Nephron (organoid): ENCODE measurements around the gene CMTM1.

Experiments used
- H3K27ac Mint-ChIP-seq, 3 experiments: 2 replicates each; pipeline ENCODE4 v1.8.0; 2020; ENCODE audit warnings: mixed read lengths in 3 of 3, mild to moderate bottlenecking in 2 of 3, moderate library complexity in 1 of 3
- H3K27me3 Mint-ChIP-seq: 2 replicates; pipeline ENCODE4 v1.8.0; 2021; ENCODE audit warnings: low read depth, mild to moderate bottlenecking, moderate library complexity, mixed read lengths
- H3K36me3 Mint-ChIP-seq: 2 replicates; pipeline ENCODE4 v1.8.0; 2020; ENCODE audit warnings: low read depth, mixed read lengths
- H3K4me1 Mint-ChIP-seq: 2 replicates; pipeline ENCODE4 v1.8.0; 2020; ENCODE audit warnings: mixed read lengths
- H3K4me3 Mint-ChIP-seq, 3 experiments: 2 replicates each; pipeline ENCODE4 v1.8.0; 2020; ENCODE audit warnings: mild to moderate bottlenecking in 3 of 3, mixed read lengths in 3 of 3, moderate library complexity in 2 of 3
- H3K9me3 Mint-ChIP-seq: 2 replicates; pipeline ENCODE4 v1.8.0; 2020; ENCODE audit warnings: mixed read lengths
- TF ChIP-seq, protein P1 (sequence below), 3 experiments: fragments of 200-600 bp; sonication (generic); IDR thresholded peaks; one replicate each; pipeline ENCODE4 v1.5.0; 2021; ENCODE audit warnings: antibody characterized with exemption in 3 of 3; ENCODE audit not compliant: unreplicated experiment in 3 of 3

CMTM1 gene

GRCh38 chr16:66549284-66550131, 16.7 kb upstream of the CMTM1 start, which contains the start of gene TK2:
TSS of gene TK2 (minus strand) at chr16:66550122. CDS start at chr16:66550061, 61 bp downstream.
- Mint-ChIP-seq H3K27ac (peak within 1 kb of the TSS; percentile 98 to 99 (median 98)), H3K27me3 (no peaks in the 10 kb centered on the region), H3K9me3 (no peaks in the 10 kb centered on the region), H3K4me1 (peaks cover 51% of the 10 kb centered on the region), H3K36me3 (peaks cover 37% of the 10 kb centered on the region), H3K4me3 (peak within 1 kb of the TSS; percentile 86 to 92 (median 91))
- TF ChIP-seq, protein P1, sequence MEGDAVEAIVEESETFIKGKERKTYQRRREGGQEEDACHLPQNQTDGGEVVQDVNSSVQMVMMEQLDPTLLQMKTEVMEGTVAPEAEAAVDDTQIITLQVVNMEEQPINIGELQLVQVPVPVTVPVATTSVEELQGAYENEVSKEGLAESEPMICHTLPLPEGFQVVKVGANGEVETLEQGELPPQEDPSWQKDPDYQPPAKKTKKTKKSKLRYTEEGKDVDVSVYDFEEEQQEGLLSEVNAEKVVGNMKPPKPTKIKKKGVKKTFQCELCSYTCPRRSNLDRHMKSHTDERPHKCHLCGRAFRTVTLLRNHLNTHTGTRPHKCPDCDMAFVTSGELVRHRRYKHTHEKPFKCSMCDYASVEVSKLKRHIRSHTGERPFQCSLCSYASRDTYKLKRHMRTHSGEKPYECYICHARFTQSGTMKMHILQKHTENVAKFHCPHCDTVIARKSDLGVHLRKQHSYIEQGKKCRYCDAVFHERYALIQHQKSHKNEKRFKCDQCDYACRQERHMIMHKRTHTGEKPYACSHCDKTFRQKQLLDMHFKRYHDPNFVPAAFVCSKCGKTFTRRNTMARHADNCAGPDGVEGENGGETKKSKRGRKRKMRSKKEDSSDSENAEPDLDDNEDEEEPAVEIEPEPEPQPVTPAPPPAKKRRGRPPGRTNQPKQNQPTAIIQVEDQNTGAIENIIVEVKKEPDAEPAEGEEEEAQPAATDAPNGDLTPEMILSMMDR (IDR thresholded peaks at IDR 0.05; ENCODE audit: unreplicated experiment in 3 of 3) = peak; percentile 15 to 24 (median 19)

DNA sequence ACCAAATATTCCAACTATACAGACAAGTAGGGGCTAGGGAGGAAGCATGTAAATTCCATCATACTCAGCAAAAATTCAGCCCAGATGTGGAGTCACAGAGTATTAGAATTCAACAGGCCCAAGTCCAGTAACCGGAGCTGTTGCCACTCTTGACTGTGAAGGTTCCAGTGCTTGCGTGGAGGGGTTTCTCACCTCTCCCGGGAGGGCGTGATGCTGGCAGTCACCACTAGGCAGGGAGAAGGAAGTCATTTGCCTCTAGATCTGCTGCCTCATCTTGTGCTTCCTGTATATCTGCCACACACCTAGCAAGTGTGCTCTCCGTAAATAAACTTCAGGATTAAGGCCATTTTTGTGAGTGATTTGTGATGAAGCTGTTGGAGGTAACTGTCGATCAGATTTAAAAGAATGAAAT, 14.9 kb upstream of the CMTM1 start:
- Mint-ChIP-seq H3K9me3 (no peaks in the 10 kb centered on the region), H3K36me3 (peaks cover 35% of the 10 kb centered on the region), H3K27me3 (no peaks in the 10 kb centered on the region), H3K27ac (peak overlapping the region; percentile 90 to 95 (median 91)), H3K4me1 (peaks cover 63% of the 10 kb centered on the region), H3K4me3 (peak overlapping the region; percentile 90 to 93 (median 92))
- TF ChIP-seq, protein P1 (IDR thresholded peaks at IDR 0.05; ENCODE audit: unreplicated experiment in 3 of 3) = peak in 2 of 3 experiments; percentile 8 to 28

DNA sequence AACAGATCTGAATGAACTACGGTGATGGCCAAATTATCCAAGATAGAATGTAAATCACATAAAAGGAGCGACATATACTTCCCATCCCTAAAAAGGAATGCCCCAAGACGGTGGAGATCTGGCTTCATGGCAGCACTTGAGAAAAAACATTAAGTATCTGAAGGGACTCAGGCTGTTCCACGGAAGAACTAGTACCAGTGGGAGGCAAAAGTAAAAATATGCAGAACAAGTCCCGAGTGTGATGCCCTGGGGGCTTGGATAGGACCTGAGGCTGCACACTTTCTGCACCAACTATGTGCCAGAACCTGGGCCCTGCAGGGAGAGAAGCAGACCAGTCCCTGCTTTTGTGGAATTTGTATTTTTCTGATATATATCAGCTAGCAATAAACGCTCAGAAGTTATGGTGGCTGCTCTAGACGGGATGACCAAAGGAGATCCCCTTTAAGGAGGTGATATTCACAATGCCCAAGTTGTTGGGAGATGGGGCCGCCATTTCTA, 14.4 kb upstream of the CMTM1 start:
- H3K9me3 Mint-ChIP-seq = no peaks in the 10 kb centered on the region
- TF ChIP-seq, protein P1 (IDR thresholded peaks at IDR 0.05; ENCODE audit: unreplicated experiment in 3 of 3) = no peak
- H3K27ac Mint-ChIP-seq = peak overlapping the region; percentile 90 to 95 (median 91)
- H3K36me3 Mint-ChIP-seq = peaks cover 33% of the 10 kb centered on the region
- H3K27me3 Mint-ChIP-seq = no peaks in the 10 kb centered on the region
- peaks cover 63% of the 10 kb centered on the region for H3K4me1 Mint-ChIP-seq
- H3K4me3 Mint-ChIP-seq = peak overlapping the region; percentile 90 to 93 (median 92)

DNA sequence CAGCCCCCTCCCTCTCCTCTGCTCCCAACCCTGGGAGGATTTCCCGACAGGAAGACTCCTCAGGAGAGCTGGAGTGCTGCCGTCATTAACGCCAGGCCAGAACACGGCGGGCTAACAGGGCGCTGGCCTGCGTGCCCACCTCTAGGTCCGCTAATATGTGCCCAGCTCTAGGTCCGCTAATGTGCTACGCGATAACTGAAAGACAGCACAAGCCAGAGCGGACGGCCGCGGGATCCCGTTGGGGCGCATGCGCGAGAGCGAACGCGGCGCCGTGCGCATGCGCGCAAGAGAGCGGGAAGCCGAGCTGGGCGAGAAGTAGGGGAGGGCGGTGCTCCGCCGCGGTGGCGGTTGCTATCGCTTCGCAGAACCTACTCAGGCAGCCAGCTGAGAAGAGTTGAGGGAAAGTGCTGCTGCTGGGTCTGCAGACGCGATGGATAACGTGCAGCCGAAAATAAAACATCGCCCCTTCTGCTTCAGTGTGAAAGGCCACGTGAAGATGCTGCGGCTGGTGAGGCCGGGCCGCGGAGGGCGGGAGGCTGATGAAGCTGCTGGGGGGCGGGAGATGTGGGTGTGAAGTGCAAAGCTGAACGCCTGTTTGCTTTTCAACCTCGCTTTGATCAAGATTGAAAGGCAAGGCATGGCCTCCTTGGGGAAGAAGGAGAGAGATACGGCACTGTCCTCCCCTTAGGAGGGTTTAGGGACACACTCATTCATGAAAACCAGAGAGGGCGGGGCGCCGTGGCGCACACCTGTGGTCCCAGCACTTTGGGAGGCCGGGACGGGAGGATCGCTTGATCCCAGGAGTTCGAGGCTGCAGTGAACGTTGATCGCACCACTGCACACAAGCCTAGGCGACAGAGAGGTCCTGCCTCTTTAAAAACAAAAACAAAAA, 13.7 kb upstream of the CMTM1 start, which contains the start of gene CKLF:
TSS of gene CKLF (plus strand) at position 291 of the 892 bp plus-strand sequence. CDS start at position 431, 140 bp downstream.
- TF ChIP-seq, protein P1 (IDR thresholded peaks at IDR 0.05; ENCODE audit: unreplicated experiment in 3 of 3) = no peak

DNA sequence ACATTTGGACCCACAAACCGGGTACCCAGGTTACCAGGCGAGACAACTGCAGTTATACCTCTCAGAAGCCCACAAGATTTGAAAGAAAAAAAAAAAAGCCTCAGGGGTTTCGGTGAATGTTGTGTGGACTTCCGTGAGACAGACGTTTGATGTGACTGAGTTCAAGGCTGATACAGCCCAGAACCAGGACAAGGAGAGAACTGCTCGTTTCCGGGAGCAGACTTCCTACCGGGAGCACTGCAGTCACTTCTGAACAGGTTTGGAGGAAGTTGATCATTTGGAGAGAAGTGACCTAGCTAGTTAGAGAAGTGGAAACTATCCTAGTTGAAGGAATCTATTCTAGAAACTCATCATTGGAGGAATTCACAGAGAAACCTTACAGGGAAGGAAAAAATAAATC, 13.0 kb upstream of the CMTM1 start:
- TF ChIP-seq, protein P1 (IDR thresholded peaks at IDR 0.05; ENCODE audit: unreplicated experiment in 3 of 3) = no peak
- Mint-ChIP-seq H3K4me1 (peaks cover 60% of the 10 kb centered on the region), H3K27me3 (no peaks in the 10 kb centered on the region), H3K9me3 (no peaks in the 10 kb centered on the region), H3K4me3 (peak overlapping the region; percentile 90 to 93 (median 92)), H3K36me3 (peaks cover 28% of the 10 kb centered on the region), H3K27ac (peak overlapping the region; percentile 6 to 33 (median 25))

More for the DNA sequence above, 13.7 kb upstream of the CMTM1 start, which contains the start of gene CKLF:
- H3K4me1 Mint-ChIP-seq = peaks cover 63% of the 10 kb centered on the region
- H3K9me3 Mint-ChIP-seq = no peaks in the 10 kb centered on the region
- H3K36me3 Mint-ChIP-seq = peaks cover 28% of the 10 kb centered on the region
- peak within 1 kb of the TSS; percentile 90 to 95 (median 91) for H3K27ac Mint-ChIP-seq
- no peaks in the 10 kb centered on the region for H3K27me3 Mint-ChIP-seq
- peak within 1 kb of the TSS; percentile 90 to 93 (median 92) for H3K4me3 Mint-ChIP-seq
